Thyroid gland (tissue), 4 donors: ENCODE data around the gene USP36. TPM values are rescaled to one million over a fixed set of nuclear protein-coding genes. Genes with fewer than 3 reads are reported as not detected.
"Not testable (repeated sequence)": the region's sequence is repeated elsewhere in the genome, so short reads cannot be mapped to it uniquely, and the experiment has no call there.

Source experiments
- DNase-seq, 2 donors: peaks; one replicate each; pipeline ENCODE4 v3.0.0-alpha.2; 2019
- H3K27ac ChIP-seq, 3 donors: fragments of 200-600 bp; sonication (generic); 1 replicate in 2 of 3; 2 replicates in 1 of 3; pipeline ENCODE4 v1.5.1; 2016 to 2019; ENCODE audit warnings: mild to moderate bottlenecking in 1 of 3, moderate library complexity in 1 of 3
- H3K27me3 ChIP-seq: fragments of 200-600 bp; sonication (generic); one replicate; pipeline ENCODE4 v1.5.1; 2019
- H3K36me3 ChIP-seq, 2 donors: fragments of 200-600 bp; sonication (generic); one replicate each; pipeline ENCODE4 v1.5.1; 2016 to 2019
- H3K4me1 ChIP-seq, 2 donors: fragments of 200-600 bp; sonication (generic); one replicate each; pipeline ENCODE4 v1.5.1; 2017 to 2019
- H3K4me3 ChIP-seq, 3 donors: fragments of 200-600 bp; sonication (generic); replicated peaks in 1 of 3; 1 replicate in 2 of 3; 2 replicates in 1 of 3; pipeline ENCODE4 v1.5.1; 2016; ENCODE audit warnings: mild to moderate bottlenecking in 1 of 3
- H3K9me3 ChIP-seq: fragments of 200-600 bp; sonication (generic); one replicate; pipeline ENCODE4 v1.5.1; 2017
- CTCF ChIP-seq, 6 experiments: fragments of 200-600 bp in 3 of 6; fragments of 450-650 bp in 3 of 6; sonication (generic) in 3 of 6; IDR thresholded peaks; one replicate each; pipeline ENCODE4 v1.5.1; 2016 to 2019; ENCODE audit warnings: antibody characterized with exemption in 6 of 6, mild to moderate bottlenecking in 2 of 6, inconsistent platforms in 1 of 6, moderate library complexity in 1 of 6
- POLR2A ChIP-seq, 2 donors: fragments of 450-650 bp; IDR thresholded peaks; one replicate each; pipeline ENCODE4 v1.6.1; 2017; ENCODE audit warnings: antibody characterized with exemption in 2 of 2, mild to moderate bottlenecking in 2 of 2, moderate library complexity in 1 of 2
- WGBS, 2 donors: methylation state at CpG; one replicate each; pipeline ENCODE4 v1.1.5; 2017; 5-methylcytosine and 5-hydroxymethylcytosine counted together
- intact Hi-C: fragments of 100-400 bp; cut with DNase I; formaldehyde crosslinking; loops from one replicate; pipeline ENCODE4 v1.15.1; 2023
- total RNA-seq, 4 donors: library from RNA; depleted of rRNA; stranded (reverse); fragments of >200 nt; gene quantifications; one replicate each; pipeline ENCODE4 v1.2.3, GENCODE V29; 2016

Gene USP36
- total RNA-seq, 4 donors from 2014 or later = 33.9 to 61.5 (median 46.6) TPM

- peak in 1 of 2 donors; percentile 26 for DNase-seq
- H3K27ac ChIP-seq = peak within 1 kb of the TSS; percentile 97 to 98 (median 97)
- no peaks in the 10 kb centered on the region for H3K27me3 ChIP-seq
- no peaks in the 10 kb centered on the region for H3K36me3 ChIP-seq
- peak within 1 kb of the TSS; percentile 89 to 98 (median 94) for H3K4me3 ChIP-seq
- intact Hi-C loops = no loop called here
- 0% methylated on average over 10 of the region's 64 CpGs; no CpG with 5 or more reads in 1 of the 2 donors for WGBS, 2 donors
- peaks cover 25 to 34% of the 10 kb centered on the region in 2 donors for H3K4me1 ChIP-seq
- TF ChIP-seq CTCF (IDR thresholded peaks at IDR 0.05) (no peak), POLR2A (IDR thresholded peaks at IDR 0.05) (peak; percentile 43 to 59)
- H3K9me3 ChIP-seq = no peaks in the 10 kb centered on the region
Observed at GRCh38 chr17:78781893-78782304, 58.7 kb downstream of the USP36 start, which contains the start of gene CYTH1. TSS of gene CYTH1 (minus strand) at chr17:78782273. CDS start at chr17:78782223, 50 bp downstream.

- peak; percentile 56 to 59 for DNase-seq
- intact Hi-C loops = no loop called here
Observed at GRCh38 chr17:78781104-78781892, 59.3 kb downstream of the USP36 start.

GRCh38 chr17:78780335-78780734 lies 60.3 kb downstream of the USP36 start:
- peak overlapping the region in 1 of 3 donors; percentile 94 for H3K4me3 ChIP-seq

More at GRCh38 chr17:78781104-78781892, 59.3 kb downstream of the USP36 start:
- Histone ChIP-seq H3K4me1 (peaks cover 25 to 34% of the 10 kb centered on the region in 2 donors), H3K27me3 (no peaks in the 10 kb centered on the region), H3K36me3 (no peaks in the 10 kb centered on the region), H3K27ac (peak overlapping the region; percentile 89 to 94 (median 91)), H3K4me3 (peak overlapping the region; percentile 89 to 98 (median 94)), H3K9me3 (no peaks in the 10 kb centered on the region)
- 6 to 10% methylated on average over 12 to 17 of the region's 68 CpGs for WGBS, 2 donors
- peak in 1 of 2 donors; percentile 26 for TF ChIP-seq POLR2A (IDR thresholded peaks at IDR 0.05)
- TF ChIP-seq CTCF (IDR thresholded peaks at IDR 0.05) = no peak

GRCh38 chr17:78779850-78780249 lies 60.8 kb downstream of the USP36 start:
- Histone ChIP-seq H3K9me3 (no peaks in the 10 kb centered on the region), H3K36me3 (no peaks in the 10 kb centered on the region), H3K27me3 (no peaks in the 10 kb centered on the region), H3K4me3 (peak overlapping the region in 1 of 3 donors; percentile 94), H3K27ac (peak overlapping the region; percentile 89 to 94 (median 91)), H3K4me1 (peaks cover 28 to 35% of the 10 kb centered on the region in 2 donors)
- TF ChIP-seq POLR2A (IDR thresholded peaks at IDR 0.05) (peak in 1 of 2 donors; percentile 64), CTCF (IDR thresholded peaks at IDR 0.05) (peak in 2 of 6 experiments; percentile 32 to 35)
- peak; percentile 71 to 75 for DNase-seq
- 17 to 18% methylated on average over 3 of the region's 3 CpGs for WGBS, 2 donors
- intact Hi-C loops = no loop called here

More at GRCh38 chr17:78780335-78780734, 60.3 kb downstream of the USP36 start:
- peaks cover 25 to 33% of the 10 kb centered on the region in 2 donors for H3K4me1 ChIP-seq
- TF ChIP-seq CTCF (IDR thresholded peaks at IDR 0.05) = no peak
- no peak for TF ChIP-seq POLR2A (IDR thresholded peaks at IDR 0.05)
- 49 to 64% methylated on average over 6 of the region's 6 CpGs for WGBS, 2 donors
- peak overlapping the region; percentile 89 to 94 (median 91) for H3K27ac ChIP-seq
- peak; percentile 52 to 55 for DNase-seq
- H3K36me3 ChIP-seq = no peaks in the 10 kb centered on the region
- H3K27me3 ChIP-seq = no peaks in the 10 kb centered on the region
- intact Hi-C loops = no loop called here
- no peaks in the 10 kb centered on the region for H3K9me3 ChIP-seq

GRCh38 chr17:78779286-78779651 lies 61.3 kb downstream of the USP36 start:
- intact Hi-C loops, H3K27me3 ChIP-seq, H3K4me3 ChIP-seq, DNase-seq, H3K9me3 ChIP-seq, H3K36me3 ChIP-seq: not testable (repeated sequence)
- WGBS, 2 donors = 82 to 87% methylated on average over 5 of the region's 5 CpGs
- Histone ChIP-seq H3K4me1 (peaks cover 34 to 41% of the 10 kb centered on the region in 2 donors), H3K27ac (peak overlapping the region; percentile 89 to 94 (median 91))
